B cell (primary cell): ENCODE results near the gene UBXN6. TPM values are rescaled to one million over a fixed set of nuclear protein-coding genes. Genes with fewer than 3 reads are reported as not detected.

Experiments used
- ATAC-seq: fragments of 200-7000 bp; cut with Tn5 transposase; one replicate; pipeline ENCODE4 v1.10.0; 2021; ENCODE audit warnings: low read depth, mild to moderate bottlenecking, moderate number of reproducible peaks, moderate library complexity
- CTCF ChIA-PET: fragments of 350-600 bp; sonication (Branson Sonifier 250); formaldehyde crosslinking; loops from one replicate; lab custom pipeline; 2021; ENCODE audit warnings: antibody characterized with exemption, inconsistent platforms; lab: Charles Lee
- POLR2A ChIA-PET: fragments of 350-600 bp; sonication (Branson Sonifier 250); formaldehyde crosslinking; loops from one replicate; lab custom pipeline; 2021; ENCODE audit warnings: antibody characterized with exemption; lab: Charles Lee
- DNase-seq: peaks from one replicate; pipeline ENCODE4 v3.0.0; 2013
- H2AFZ ChIP-seq: 2 replicates; pipeline ENCODE4 v1.6.1; 2012; ENCODE audit warnings: mild to moderate bottlenecking, low read depth, low read length; ENCODE audit not compliant: insufficient read depth, poor library complexity, severe bottlenecking
- H3K27ac ChIP-seq, 2 donors: 1 replicate in 1 of 2; 2 replicates in 1 of 2; pipeline ENCODE4 v1.5.1; 2012 to 2013; ENCODE audit warnings: low read length in 2 of 2, mild to moderate bottlenecking in 2 of 2, moderate library complexity in 1 of 2
- H3K27me3 ChIP-seq, 4 experiments: fragments of 200-600 bp in 1 of 4; sonication (generic) in 1 of 4; replicated peaks in 1 of 4; 1 replicate in 2 of 4; 2 replicates in 2 of 4; pipeline versions ENCODE4 v1.6.1 to v1.7.0; 2013 to 2016; ENCODE audit warnings: low read length in 3 of 4, mild to moderate bottlenecking in 2 of 4, mixed read lengths in 1 of 4, moderate library complexity in 1 of 4; ENCODE audit not compliant: insufficient read depth in 4 of 4, control insufficient read depth in 3 of 4; ENCODE audit errors: control extremely low read depth in 1 of 4
- H3K36me3 ChIP-seq, 2 experiments: replicated peaks in 1 of 2; 1 replicate in 1 of 2; 2 replicates in 1 of 2; pipeline versions ENCODE4 v1.6.1 to v1.7.1; 2013; ENCODE audit warnings: low read length in 1 of 2; ENCODE audit not compliant: insufficient read depth in 2 of 2, control insufficient read depth in 1 of 2; ENCODE audit errors: control extremely low read depth in 1 of 2, extremely low read depth in 1 of 2
- H3K4me1 ChIP-seq, 2 donors: fragments of 200-600 bp in 1 of 2; sonication (generic) in 1 of 2; 1 replicate in 1 of 2; 2 replicates in 1 of 2; pipeline versions ENCODE4 v1.5.1 to v1.6.1; 2013 to 2017; ENCODE audit warnings: low read length in 2 of 2; ENCODE audit not compliant: control insufficient read depth in 2 of 2, insufficient read depth in 2 of 2
- H3K4me2 ChIP-seq: replicated peaks from 2 replicates; pipeline ENCODE3; 2012; ENCODE audit warnings: mild to moderate bottlenecking, low read depth, low read length; ENCODE audit not compliant: poor library complexity, severe bottlenecking
- H3K4me3 ChIP-seq, 5 experiments: fragments of 200-600 bp in 1 of 5; sonication (generic) in 1 of 5; 1 replicate in 3 of 5; 2 replicates in 2 of 5; pipeline versions ENCODE4 v1.5.1 to v1.7.0; 2011 to 2016; ENCODE audit warnings: low read length in 4 of 5, mild to moderate bottlenecking in 4 of 5, low read depth in 2 of 5, control low read depth in 1 of 5, moderate library complexity in 1 of 5; ENCODE audit not compliant: insufficient read depth in 1 of 5; ENCODE audit errors: control extremely low read depth in 1 of 5, extremely low read depth in 1 of 5
- H3K79me2 ChIP-seq: fragments of 200-600 bp; sonication (generic); one replicate; pipeline ENCODE4 v1.6.0; 2016; ENCODE audit warnings: low read length; ENCODE audit not compliant: control insufficient read depth, insufficient read depth
- H3K9ac ChIP-seq: fragments of 200-600 bp; sonication (generic); 2 replicates; pipeline ENCODE4 v1.6.1; 2017; ENCODE audit warnings: mild to moderate bottlenecking, low read length, moderate library complexity
- H3K9me3 ChIP-seq, 3 donors: one replicate each; pipeline versions ENCODE4 v1.6.1 to v1.7.1; 2013; ENCODE audit warnings: low read length in 2 of 3; ENCODE audit not compliant: control insufficient read depth in 2 of 3, insufficient read depth in 1 of 3; ENCODE audit errors: control extremely low read depth in 1 of 3
- H4K20me1 ChIP-seq: 2 replicates; pipeline ENCODE4 v1.6.0; 2012; ENCODE audit warnings: mild to moderate bottlenecking, low read length; ENCODE audit not compliant: insufficient read depth, control insufficient read depth, poor library complexity, severe bottlenecking
- H3K27ac Mint-ChIP-seq: one replicate; pipeline ENCODE4 v1.8.0; 2021; ENCODE audit warnings: mixed read lengths
- H3K27me3 Mint-ChIP-seq: one replicate; pipeline ENCODE4 v1.8.0; 2021; ENCODE audit warnings: mixed read lengths
- H3K4me1 Mint-ChIP-seq: one replicate; pipeline ENCODE4 v1.8.0; 2021; ENCODE audit warnings: mixed read lengths
- H3K4me3 Mint-ChIP-seq: one replicate; pipeline ENCODE4 v1.8.0; 2021; ENCODE audit warnings: mixed read lengths
- H3K9me3 Mint-ChIP-seq: one replicate; pipeline ENCODE4 v1.8.0; 2022; ENCODE audit warnings: mixed read lengths; ENCODE audit not compliant: insufficient read depth
- CTCF ChIP-seq: fragments of 200-600 bp; IDR thresholded peaks from one replicate; pipeline ENCODE4 v1.8.0; 2022; ENCODE audit warnings: antibody characterized with exemption, mild to moderate bottlenecking
- EZH2 ChIP-seq: IDR thresholded peaks from 2 replicates; pipeline ENCODE4 v1.6.1; 2012; ENCODE audit warnings: borderline replicate concordance, low read depth, mild to moderate bottlenecking, moderate library complexity, low read length; ENCODE audit not compliant: insufficient read depth, poor library complexity, severe bottlenecking
- WGBS: methylation state at CpG from one replicate; pipeline ENCODE4 v1.1.5; 2013; ENCODE audit warnings: missing lambda C conversion rate; ENCODE audit not compliant: insufficient coverage; 5-methylcytosine and 5-hydroxymethylcytosine counted together
- intact Hi-C: fragments of 100-400 bp; cut with micrococcal nuclease; formaldehyde crosslinking; loops from one replicate; pipeline ENCODE4 v1.10.0; 2022
- polyA plus RNA-seq: library from polyadenylated mRNA; depleted of rRNA; stranded (reverse); fragments of >200 nt; gene quantifications from 2 replicates; pipeline ENCODE4 v1.2.3, GENCODE V29; 2012
- total RNA-seq, 2 donors: library from RNA; stranded (reverse); fragments of 120-200 nt in 1 of 2; gene quantifications; 1 replicate in 1 of 2; 2 replicates in 1 of 2; pipeline versions ENCODE4 v1.2.3 to v1.2.4, GENCODE V29; 2013 to 2022

UBXN6 gene
- total and polyA plus RNA-seq, 2 donors (not counting 1 experiment from before 2014, with no cell fraction given), result 75.8 to 76.6 TPM

GRCh38 chr19:4428326-4428975 lies 29.1 kb downstream of the UBXN6 start:
- H3K4me3 ChIP-seq, result no peak overlapping the region
- TF ChIP-seq EZH2, result no peak
- no peak for TF ChIP-seq CTCF
- H3K9me3 ChIP-seq, result no peaks in the 10 kb centered on the region
- H3K9ac ChIP-seq, result no peak overlapping the region
- H2AFZ ChIP-seq, result no peak overlapping the region
- H3K27me3 ChIP-seq, result no peaks in the 10 kb centered on the region
- CTCF ChIA-PET, result no interaction called here
- H3K27me3 Mint-ChIP-seq, result no peaks in the 10 kb centered on the region
- no peaks in the 10 kb centered on the region for H3K9me3 Mint-ChIP-seq
- POLR2A ChIA-PET, result no interaction called here
- no peak overlapping the region for H3K27ac ChIP-seq
- H3K27ac Mint-ChIP-seq, result no peak overlapping the region
- no peaks in the 10 kb centered on the region for H4K20me1 ChIP-seq
- no peak overlapping the region for H3K4me3 Mint-ChIP-seq
- H3K4me1 ChIP-seq, result peaks cover 18 to 40% of the 10 kb centered on the region in 2 donors
- 94% methylated on average over 20 of the region's 20 CpGs for WGBS
- H3K36me3 ChIP-seq, result peaks cover 0 to 2% of the 10 kb centered on the region in 2 experiments
- H3K4me2 ChIP-seq, result no peak overlapping the region
- ATAC-seq (no peak), DNase-seq (no peak)
- peaks cover 28% of the 10 kb centered on the region for H3K4me1 Mint-ChIP-seq
- intact Hi-C loops, result no loop called here
- no peaks in the 10 kb centered on the region for H3K79me2 ChIP-seq

- ChIA-PET POLR2A (no interaction called here), CTCF (no interaction called here)
- no peak overlapping the region for H3K27ac ChIP-seq
- Mint-ChIP-seq H3K9me3 (no peaks in the 10 kb centered on the region), H3K27ac (no peak overlapping the region), H3K4me3 (no peak overlapping the region), H3K27me3 (no peaks in the 10 kb centered on the region), H3K4me1 (peaks cover 7% of the 10 kb centered on the region)
- H3K79me2 ChIP-seq, result no peaks in the 10 kb centered on the region
- DNase-seq (no peak), ATAC-seq (no peak)
- H3K36me3 ChIP-seq, result peaks cover 0 to 2% of the 10 kb centered on the region in 2 experiments
- no peaks in the 10 kb centered on the region for H4K20me1 ChIP-seq
- no peak overlapping the region for H2AFZ ChIP-seq
- 100% methylated on average over 3 of the region's 6 CpGs for WGBS
- no peak for TF ChIP-seq CTCF
- TF ChIP-seq EZH2, result no peak
- no peak overlapping the region for H3K4me3 ChIP-seq
- H3K9me3 ChIP-seq, result no peaks in the 10 kb centered on the region
- no peak overlapping the region for H3K9ac ChIP-seq
- H3K27me3 ChIP-seq, result no peaks in the 10 kb centered on the region
- H3K4me2 ChIP-seq, result no peak overlapping the region
- peaks cover 0 to 12% of the 10 kb centered on the region in 2 donors for H3K4me1 ChIP-seq
- intact Hi-C loops, result no loop called here
These were observed 32.1 kb downstream of the UBXN6 start for GRCh38 chr19:4425537-4425936.
